Amygdala (tissue), 56 donors: Measurements from ENCODE around the gene ETFA.

Source experiments
- DNase-seq, 56 donors: peaks; one replicate each; lab custom pipeline; 2025; lab: John Stamatoyannopoulos, UW

ETFA gene

DNA sequence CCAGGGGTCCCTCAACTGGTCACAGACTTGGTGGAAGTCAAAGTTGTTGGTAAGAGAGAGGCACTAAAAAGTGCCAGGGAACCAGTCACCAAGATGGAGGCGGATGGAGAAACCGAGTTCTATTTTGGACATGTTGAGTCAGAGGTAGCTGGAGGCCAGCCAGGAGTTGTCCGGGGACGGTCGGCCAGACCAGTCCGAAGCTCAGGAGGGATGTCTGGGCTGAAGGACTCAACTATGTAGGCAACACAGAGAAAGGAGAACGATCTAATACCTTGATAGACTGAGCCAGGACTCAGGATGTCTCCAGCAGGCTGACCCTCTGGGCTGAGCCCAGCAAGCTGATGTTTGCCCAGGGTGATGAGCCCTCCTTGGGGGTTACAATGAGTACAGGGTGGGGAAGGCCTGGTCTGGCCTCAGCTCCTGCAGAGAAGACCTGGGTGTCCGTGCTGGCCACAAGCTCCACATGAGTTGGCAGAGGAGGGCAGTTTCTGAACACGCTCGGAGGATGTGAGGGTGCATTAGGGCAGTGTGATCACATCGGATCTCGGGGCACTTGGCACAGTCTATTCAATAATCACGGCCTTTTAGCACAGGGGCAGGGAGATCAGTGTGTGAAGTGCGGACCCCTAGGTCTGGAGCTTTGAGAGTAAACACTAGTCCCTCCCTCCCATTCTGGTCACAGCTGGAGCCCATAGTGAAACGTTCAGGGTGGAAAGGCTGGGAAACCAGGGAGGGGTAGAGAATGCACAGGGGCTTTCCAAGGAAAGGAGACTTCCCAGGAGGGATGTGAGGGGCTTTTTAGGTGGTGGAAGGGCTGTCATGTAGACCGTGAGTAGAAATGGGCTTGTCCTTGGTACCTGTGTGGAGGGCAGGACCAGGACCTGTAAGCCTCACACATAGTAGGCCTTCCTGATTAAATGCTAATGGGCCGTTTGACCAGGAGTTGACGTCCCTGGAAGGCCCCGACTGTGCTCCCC, 111.9 kb downstream of the ETFA start:
- peak in 3 of 56 donors; percentile 11 to 49 (median 19) for DNase-seq

DNA sequence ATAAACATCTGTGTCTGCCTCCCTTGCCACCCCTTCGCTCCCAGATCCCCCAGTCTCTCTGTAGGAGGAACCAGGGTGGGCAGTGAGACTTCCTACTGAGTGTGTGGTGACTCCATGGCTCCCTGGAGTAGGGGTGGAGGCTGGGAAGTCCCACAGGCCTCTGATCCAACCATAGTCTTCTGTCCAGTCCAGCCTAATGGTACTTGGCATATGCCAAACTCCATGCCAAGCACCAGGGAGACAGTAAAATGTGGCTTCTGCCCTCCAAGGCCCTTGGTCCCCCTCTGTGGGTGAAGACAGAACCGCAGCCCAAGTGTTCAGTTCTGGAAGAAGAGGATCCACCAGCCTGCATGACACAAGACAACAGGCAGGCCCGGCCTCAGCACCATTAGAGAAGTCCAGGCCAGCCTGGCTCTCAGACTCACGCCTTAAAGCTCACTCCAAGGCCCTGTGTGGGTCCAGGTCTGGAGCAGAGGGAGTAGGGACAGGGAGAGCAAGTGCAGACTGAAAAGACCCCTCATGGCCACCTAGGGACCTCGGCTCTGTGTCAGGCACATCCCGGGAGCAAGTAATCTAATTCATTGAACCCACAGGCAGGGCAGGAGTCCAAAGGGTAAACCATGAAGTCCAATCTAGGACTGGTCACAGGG, 112.7 kb downstream of the ETFA start:
- no peak for DNase-seq

DNA sequence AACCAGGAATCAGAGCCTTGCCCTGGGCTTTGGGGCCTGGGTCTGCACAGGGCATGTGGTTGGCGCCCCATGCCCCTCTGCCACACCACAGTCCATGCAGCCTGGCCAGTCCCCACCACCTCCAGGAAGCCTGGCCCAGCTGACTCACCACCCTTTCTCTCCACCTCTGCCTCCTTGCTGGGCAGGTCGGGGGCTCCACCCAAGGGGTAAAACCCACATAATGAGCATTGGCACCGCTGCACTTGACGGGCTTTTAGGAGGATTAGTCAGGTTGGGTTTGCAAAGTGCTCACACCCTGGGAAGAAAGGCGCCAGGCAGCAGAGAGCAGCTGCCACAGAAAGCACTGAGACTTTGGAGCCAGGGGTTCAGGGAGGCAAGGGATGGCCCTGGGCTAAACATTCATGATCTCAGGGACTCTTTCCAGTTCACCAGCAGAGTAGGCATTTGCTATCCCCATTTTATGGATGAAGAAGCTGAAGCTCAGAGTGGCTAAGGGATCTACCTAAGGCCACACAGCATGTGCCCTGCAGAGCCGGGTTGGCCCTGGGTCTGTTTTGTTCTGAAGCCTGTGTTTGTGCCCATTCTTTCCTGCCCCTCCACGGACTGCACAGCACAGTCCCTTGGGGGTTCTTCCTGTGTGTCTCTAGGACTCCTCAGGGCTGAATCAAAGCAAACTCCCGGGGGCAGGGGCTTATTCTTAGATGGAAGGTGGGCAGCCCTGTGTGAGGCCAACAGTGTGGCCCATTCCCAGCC, 113.4 kb downstream of the ETFA start:
- DNase-seq, result no peak

DNA sequence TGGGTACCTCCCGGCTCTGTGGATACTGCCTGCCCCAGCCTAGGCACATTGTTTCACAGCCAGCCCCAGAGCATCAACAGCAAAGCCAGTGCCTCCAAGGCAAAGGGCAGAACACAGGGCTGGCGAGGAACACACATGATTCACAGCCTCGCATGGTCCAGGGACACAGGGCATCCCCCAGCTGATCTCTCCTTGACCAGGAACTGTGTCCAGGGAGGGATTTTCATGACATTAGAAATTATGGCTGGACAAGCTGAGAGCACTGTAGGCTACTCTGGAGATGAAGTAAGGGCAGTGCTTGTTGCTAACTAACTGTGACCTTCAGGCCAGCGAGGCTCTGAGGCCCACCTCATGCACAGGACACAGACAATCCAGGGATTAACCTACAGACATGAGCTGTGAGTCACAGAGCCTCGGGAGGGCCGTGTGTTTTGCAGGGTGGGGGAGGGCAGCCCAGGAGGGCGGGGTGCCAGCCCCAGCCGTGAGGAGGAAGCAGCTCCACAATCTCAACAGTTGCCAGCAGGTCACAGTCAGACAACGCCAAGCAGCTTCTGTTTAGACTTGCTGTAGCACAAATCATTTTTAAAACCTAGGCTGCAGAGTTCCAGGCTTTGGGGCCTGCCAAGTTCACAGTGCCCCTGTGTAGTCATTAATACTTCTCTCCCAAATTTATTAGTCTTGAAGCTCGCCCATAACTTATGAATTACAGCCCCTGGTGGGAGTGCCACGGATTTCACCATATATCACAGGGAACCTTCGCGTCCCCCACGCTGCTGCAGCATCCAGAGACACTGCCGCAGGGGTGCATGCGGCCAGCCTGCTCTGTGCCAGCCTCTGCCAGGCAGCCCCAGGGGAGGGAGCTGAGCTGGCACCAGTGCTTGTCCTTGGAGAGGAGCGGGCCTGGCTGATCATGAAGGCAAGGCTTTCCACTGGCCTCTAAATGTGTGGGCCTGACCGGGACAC, 114.7 kb downstream of the ETFA start:
- DNase-seq, result peak in 46 of 56 donors; percentile 7 to 77 (median 42)

DNA sequence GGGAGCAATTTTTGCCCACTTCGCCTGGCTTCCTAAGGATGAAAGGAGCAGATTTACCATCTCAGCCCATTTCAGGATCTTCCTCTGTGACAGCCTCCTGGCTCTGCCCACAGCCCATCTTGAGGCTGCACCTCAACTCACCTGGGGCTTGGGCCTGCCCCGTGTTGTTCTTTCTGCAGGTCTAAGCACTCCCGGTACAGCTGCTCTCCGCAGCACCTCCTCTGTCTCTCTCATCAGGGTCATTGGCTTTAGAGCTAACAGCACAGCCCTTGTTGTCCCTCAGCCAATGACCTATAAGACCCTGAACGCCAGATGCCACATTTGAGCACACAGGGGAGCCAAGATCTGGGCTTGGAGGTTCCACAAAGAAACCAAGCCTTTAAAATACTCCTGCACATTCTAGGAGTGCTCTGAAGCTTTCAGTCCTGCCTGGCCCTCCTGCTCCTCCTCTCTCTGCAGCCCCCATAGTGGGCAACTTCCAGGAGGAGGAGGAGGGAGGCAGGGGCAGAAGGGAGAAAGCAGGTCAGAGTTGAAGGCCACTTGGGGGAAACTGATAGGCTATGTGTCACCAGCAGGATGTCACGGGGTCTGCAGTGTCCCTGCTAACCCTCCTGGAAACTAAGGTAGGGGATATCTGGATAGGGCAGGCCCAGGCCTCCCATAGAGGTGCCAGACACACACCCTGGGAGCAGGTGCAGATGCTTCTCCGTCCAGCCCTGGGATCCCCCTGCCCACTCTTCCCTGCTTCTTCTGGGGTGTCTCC, 115.6 kb downstream of the ETFA start:
- no peak for DNase-seq

DNA sequence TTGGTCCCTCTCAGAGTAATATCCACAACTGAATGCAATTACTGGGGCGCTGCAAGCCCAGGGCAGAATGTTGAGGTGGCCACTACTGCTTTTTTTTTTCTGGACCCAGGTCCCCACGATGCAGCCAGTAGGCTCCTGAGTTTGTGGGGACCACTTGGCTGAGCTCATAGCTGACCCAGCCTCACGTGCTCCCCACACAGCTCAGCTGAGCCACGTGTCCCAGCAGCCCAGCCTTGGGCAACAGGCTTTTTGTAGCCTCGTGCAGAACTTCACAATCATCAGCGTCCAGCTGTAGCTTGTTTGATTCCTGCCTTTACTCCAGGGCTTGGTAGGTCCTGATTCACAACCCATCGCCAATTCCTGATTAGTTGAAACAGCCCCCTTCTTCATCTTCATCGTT, 117.3 kb downstream of the ETFA start:
- no peak for DNase-seq

DNA sequence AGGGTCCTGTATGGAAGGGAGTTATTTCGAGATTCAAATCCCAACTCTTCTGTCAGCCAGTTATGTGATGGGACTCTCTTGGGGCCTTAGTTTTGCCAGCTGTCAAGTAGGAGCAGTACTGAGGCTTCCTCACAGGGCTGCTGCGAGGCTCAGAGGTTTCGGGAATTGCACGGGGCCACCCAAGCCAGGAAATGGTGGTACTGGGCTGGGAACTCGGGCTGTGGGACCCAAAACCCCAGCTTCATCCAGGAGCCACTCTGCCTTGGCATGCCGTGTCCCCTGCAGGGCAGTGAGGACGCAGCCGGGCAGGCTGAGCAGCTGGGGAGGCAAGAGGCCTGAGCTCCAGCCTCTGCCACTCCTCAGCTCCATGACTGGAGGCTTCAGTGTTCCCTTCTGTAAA, 118.6 kb downstream of the ETFA start:
- no peak for DNase-seq

- no peak for DNase-seq
Measured at GRCh38 chr15:76191539-76192244, 119.6 kb downstream of the ETFA start.

DNA sequence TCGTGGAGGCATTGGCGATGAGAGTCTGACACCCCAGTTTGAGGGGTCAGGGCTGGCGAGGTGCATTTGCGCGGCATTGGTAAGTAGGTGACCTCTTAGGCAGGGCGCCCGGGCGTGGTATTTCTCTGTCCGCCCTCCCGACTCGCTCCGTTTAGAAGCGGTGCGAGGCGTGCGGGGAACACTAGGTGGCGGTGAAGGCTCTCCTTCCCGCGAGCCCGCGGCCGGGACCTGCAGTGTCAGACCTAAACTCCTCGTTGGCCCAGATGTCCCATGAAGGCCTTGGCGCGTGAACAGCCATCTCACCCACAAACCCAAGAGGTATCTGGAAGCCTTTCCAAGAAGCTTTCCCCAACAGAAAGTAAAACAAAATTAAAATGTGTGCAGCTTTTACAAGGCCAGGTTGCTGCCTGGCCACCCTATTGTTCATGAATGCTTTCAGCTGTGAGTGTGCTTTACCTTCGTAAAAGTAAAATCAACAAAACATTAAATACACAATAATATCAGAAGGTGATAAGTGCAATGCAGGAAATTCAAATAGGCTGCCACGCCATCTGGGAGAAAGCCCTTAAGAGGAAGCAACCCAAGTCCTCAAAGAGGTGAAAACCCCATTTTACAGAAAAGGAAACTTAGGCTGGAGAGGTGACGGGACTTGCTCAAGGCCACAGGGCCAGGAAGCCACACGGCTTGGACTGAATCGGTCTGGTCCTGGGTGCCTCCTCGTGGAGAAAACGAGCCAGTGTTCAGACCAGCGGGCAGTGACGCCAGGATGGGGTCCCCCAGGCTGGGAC, 120.3 kb downstream of the ETFA start:
- peak in 50 of 56 donors; percentile 5 to 82 (median 46) for DNase-seq

- DNase-seq, result no peak
Measured at GRCh38 chr15:76190070-76190564, 121.2 kb downstream of the ETFA start.

- no peak for DNase-seq
Measured at GRCh38 chr15:76189106-76189505, 122.2 kb downstream of the ETFA start.

- DNase-seq, result no peak
Measured at GRCh38 chr15:76187163-76187562, 124.1 kb downstream of the ETFA start.

- DNase-seq, result no peak
Measured at GRCh38 chr15:76185716-76186115, 125.6 kb downstream of the ETFA start.

DNA sequence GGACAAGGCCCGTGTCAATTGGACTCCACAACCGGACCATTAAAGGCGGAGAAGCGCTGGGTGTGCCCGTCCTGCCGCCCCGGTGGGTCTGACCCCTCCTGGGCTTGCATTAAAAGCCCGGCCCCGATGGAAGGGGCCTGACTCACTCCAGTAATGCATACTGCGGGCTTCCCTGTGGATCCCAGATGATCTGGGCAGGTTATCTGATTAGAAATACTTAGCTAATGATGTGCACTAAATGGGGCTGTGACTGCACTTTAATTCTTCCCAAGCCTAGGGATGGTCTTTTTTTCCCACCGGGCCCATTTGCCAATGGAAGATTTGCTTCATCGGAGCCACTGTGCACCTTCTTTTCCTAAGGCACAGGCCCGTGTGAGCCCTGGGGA, 126.6 kb downstream of the ETFA start:
- no peak for DNase-seq

GRCh38 chr15:76183930-76184649, 127.2 kb downstream of the ETFA start:
- no peak for DNase-seq

GRCh38 chr15:76181705-76182107, 129.6 kb downstream of the ETFA start:
- no peak for DNase-seq

GRCh38 chr15:76180321-76180720, 130.9 kb downstream of the ETFA start:
- no peak for DNase-seq
